ENCODE results near the gene CHAF1A. TPM values are rescaled to one million over a fixed set of nuclear protein-coding genes. Genes with fewer than 3 reads are reported as not detected.

Gene CHAF1A
- total and polyA plus RNA-seq, 2 of the 8 experiments (the other 6 are each of a cell fraction or from before 2014, with no cell fraction given) = 122 to 147 TPM

DNA sequence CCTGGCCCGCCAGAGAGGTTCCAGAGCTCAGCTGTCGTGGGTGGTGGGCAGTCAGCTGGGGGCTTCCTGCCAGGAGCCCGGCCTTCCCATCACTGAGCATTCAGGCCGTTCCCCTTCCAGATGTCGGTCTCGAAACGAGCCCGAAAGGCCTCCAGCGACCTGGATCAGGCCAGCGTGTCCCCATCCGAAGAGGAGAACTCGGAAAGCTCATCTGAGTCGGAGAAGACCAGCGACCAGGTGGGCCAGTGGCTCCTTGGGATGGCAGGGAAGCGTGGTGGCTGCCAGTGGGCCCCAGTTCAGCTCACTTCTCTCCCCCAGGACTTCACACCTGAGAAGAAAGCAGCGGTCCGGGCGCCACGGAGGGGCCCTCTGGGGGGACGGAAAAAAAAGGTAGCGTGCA, 89.0 kb downstream of the CHAF1A start:
- H2BK5ac ChIP-seq (ENCODE audit: low read depth, low read length) = no peak overlapping the region
- no peak overlapping the region for H3K27ac ChIP-seq (ENCODE audit: low read depth, low read length)
- H3K9me3 ChIP-seq (ENCODE audit: insufficient read depth in 2 of 2, low read depth in 1 of 2, low read length in 1 of 2) = no peaks in the 10 kb centered on the region
- H3K79me1 ChIP-seq (ENCODE audit: low read depth, low read length) = peaks cover 6% of the 10 kb centered on the region
- H3K4me2 ChIP-seq (ENCODE audit: insufficient read depth in 1 of 2, low read depth in 2 of 2, low read length in 2 of 2) = no peak overlapping the region
- no peak overlapping the region for H3K23ac ChIP-seq (ENCODE audit: insufficient read length)
- no peak overlapping the region for H2BK12ac ChIP-seq (ENCODE audit: low read depth, low read length)
- peak overlapping the region; percentile 11; the same call in 1 of the 2 replicates for H4K8ac ChIP-seq (ENCODE audit: extremely low read depth, insufficient read depth, low read length)
- H3K9ac ChIP-seq (replicated peaks in 1 of 4; ENCODE audit: extremely low read depth in 1 of 4, low read depth in 3 of 4, low read length in 3 of 4) = no peak overlapping the region
- no peak overlapping the region for H2BK20ac ChIP-seq (ENCODE audit: low read length)
- WGBS, 2 experiments (ENCODE audit: extremely low coverage in 1 of 2, insufficient coverage in 1 of 2, insufficient read length in 1 of 2, insufficient replicate concordance in 2 of 2, low coverage in 1 of 2, low lambda C conversion rate in 2 of 2, missing lambda C conversion rate in 1 of 2) = 94% methylated on average over 14 of the region's 21 CpGs; no CpG with 5 or more reads in 1 of the 2 experiments
- FAIRE-seq = no peak
- ChIA-PET CTCF (ENCODE audit: partially characterized antibody) (no interaction called here), POLR2A (ENCODE audit: partially characterized antibody) (no interaction called here)
- H3K4me1 ChIP-seq (replicated peaks in 1 of 4; ENCODE audit: control insufficient read depth in 3 of 4, insufficient read depth in 4 of 4, low read length in 3 of 4) = no peaks in the 10 kb centered on the region
- H3K56ac ChIP-seq (replicated peaks; ENCODE audit: insufficient read length, low read depth, low read length) = no peak overlapping the region
- 0 out of 4 replicates have a peak, but pooled peaks cover 0 to 3% of the 10 kb centered on the region in 2 experiments for H3K79me2 ChIP-seq (ENCODE audit: control insufficient read depth in 1 of 2, insufficient read depth in 2 of 2, low read length in 2 of 2)
- H4K5ac ChIP-seq (ENCODE audit: insufficient read length, low read depth, low read length) = no peak overlapping the region
- H2BK15ac ChIP-seq (ENCODE audit: low read length) = no peak overlapping the region
- H3K23me2 ChIP-seq (ENCODE audit: low read depth, low read length) = peaks cover 10% of the 10 kb centered on the region; the same call in 1 of the 2 replicates
- H3K14ac ChIP-seq (ENCODE audit: insufficient read length) = no peak overlapping the region
- H2AK5ac ChIP-seq (ENCODE audit: low read depth, low read length) = no peak overlapping the region
- no peak overlapping the region for H2BK120ac ChIP-seq (replicated peaks; ENCODE audit: low read depth, low read length)
- peaks cover 7 to 20% of the 10 kb centered on the region in 2 experiments for H4K20me1 ChIP-seq (replicated peaks in 1 of 2; ENCODE audit: control insufficient read depth in 1 of 2, insufficient read depth in 2 of 2, low read length in 2 of 2)
- H3K36me3 ChIP-seq (ENCODE audit: control insufficient read depth in 2 of 4, insufficient read depth in 4 of 4, low read length in 3 of 4) = peaks cover 6 to 61% (median 45%) of the 10 kb centered on the region in 4 experiments; a peak in 6 of 8 replicates
- no peak overlapping the region for H2AFZ ChIP-seq (ENCODE audit: low read length)
- H3K4ac ChIP-seq (replicated peaks; ENCODE audit: insufficient read length, low read depth, low read length) = no peak overlapping the region
- no peaks in the 10 kb centered on the region; a peak in 1 of 7 replicates for H3K27me3 ChIP-seq (replicated peaks in 1 of 4; ENCODE audit: control insufficient read depth in 3 of 4, extremely low read depth in 1 of 4, insufficient read depth in 3 of 4, low read length in 3 of 4)
- H3K4me3 ChIP-seq (ENCODE audit: extremely low read depth in 1 of 4, insufficient read depth in 2 of 4, low read depth in 3 of 4, low read length in 4 of 4) = no peak overlapping the region
- DNase-seq (ENCODE audit: low read depth in 1 of 2, low spot score in 2 of 2) = no peak
- H4K91ac ChIP-seq (replicated peaks; ENCODE audit: insufficient read length, low read length) = no peak overlapping the region
- H3K18ac ChIP-seq (ENCODE audit: extremely low read depth, low read length) = no peak overlapping the region
- TF ChIP-seq USF2 (IDR thresholded peaks at IDR 0.05; ENCODE audit: low read length) = no peak
- no peak for TF ChIP-seq RNF2 (IDR thresholded peaks at IDR 0.05; ENCODE audit: borderline replicate concordance, low read depth, low read length, missing control alignments, poor library complexity, severe bottlenecking)
- TF ChIP-seq NRF1 (IDR thresholded peaks at IDR 0.05; ENCODE audit: low read depth, low read length) = no peak
- TF ChIP-seq, protein P1, sequence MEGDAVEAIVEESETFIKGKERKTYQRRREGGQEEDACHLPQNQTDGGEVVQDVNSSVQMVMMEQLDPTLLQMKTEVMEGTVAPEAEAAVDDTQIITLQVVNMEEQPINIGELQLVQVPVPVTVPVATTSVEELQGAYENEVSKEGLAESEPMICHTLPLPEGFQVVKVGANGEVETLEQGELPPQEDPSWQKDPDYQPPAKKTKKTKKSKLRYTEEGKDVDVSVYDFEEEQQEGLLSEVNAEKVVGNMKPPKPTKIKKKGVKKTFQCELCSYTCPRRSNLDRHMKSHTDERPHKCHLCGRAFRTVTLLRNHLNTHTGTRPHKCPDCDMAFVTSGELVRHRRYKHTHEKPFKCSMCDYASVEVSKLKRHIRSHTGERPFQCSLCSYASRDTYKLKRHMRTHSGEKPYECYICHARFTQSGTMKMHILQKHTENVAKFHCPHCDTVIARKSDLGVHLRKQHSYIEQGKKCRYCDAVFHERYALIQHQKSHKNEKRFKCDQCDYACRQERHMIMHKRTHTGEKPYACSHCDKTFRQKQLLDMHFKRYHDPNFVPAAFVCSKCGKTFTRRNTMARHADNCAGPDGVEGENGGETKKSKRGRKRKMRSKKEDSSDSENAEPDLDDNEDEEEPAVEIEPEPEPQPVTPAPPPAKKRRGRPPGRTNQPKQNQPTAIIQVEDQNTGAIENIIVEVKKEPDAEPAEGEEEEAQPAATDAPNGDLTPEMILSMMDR (IDR thresholded peaks at IDR 0.05; ENCODE audit: control extremely low read depth in 1 of 3, insufficient read depth in 1 of 3, low read depth in 1 of 3, low read length in 3 of 3) = no peak
- no peak for TF ChIP-seq JUN (IDR thresholded peaks at IDR 0.05; ENCODE audit: low read depth, low read length)
- TF ChIP-seq EZH2 (IDR thresholded peaks at IDR 0.05; ENCODE audit: low read depth, low read length, severe bottlenecking) = no peak
- TF ChIP-seq SRF (IDR thresholded peaks at IDR 0.05; ENCODE audit: low read depth, low read length) = no peak
- no peak for TF ChIP-seq TAF1 (IDR thresholded peaks at IDR 0.05; ENCODE audit: low read depth, low read length)
- no peak for TF ChIP-seq HDAC2 (IDR thresholded peaks at IDR 0.05; ENCODE audit: borderline replicate concordance in 1 of 2, low read depth in 2 of 2, low read length in 2 of 2)
